RWPE1 (cell line): Measurements from ENCODE around the gene LRP1B.

ENCODE experiments used
- CTCF ChIA-PET: fragments of 350-600 bp; sonication (Branson Sonifier 250); formaldehyde crosslinking; extraction: SDS; loops from one replicate; lab custom pipeline; 2021; lab: Yijun Ruan, JAX
- POLR2A ChIA-PET: fragments of 400-600 bp; formaldehyde crosslinking; extraction: SDS; loops from one replicate; lab custom pipeline; 2020; ENCODE audit warnings: antibody characterized with exemption; ENCODE audit not compliant: low non-redundant PET; lab: Yijun Ruan, JAX
- DNase-seq: peaks from one replicate; pipeline ENCODE4 v3.0.0; 2012; ENCODE audit warnings: low spot score
- H3K27ac ChIP-seq: fragments of 450-650 bp; 2 replicates; pipeline ENCODE4 v1.5.1; 2017
- TF ChIP-seq, protein P1 (sequence below): fragments of 450-650 bp; conservative IDR thresholded peaks from 2 replicates; pipeline ENCODE4 v1.5.1; 2017; ENCODE audit warnings: low read depth, mild to moderate bottlenecking

Gene LRP1B

DNA sequence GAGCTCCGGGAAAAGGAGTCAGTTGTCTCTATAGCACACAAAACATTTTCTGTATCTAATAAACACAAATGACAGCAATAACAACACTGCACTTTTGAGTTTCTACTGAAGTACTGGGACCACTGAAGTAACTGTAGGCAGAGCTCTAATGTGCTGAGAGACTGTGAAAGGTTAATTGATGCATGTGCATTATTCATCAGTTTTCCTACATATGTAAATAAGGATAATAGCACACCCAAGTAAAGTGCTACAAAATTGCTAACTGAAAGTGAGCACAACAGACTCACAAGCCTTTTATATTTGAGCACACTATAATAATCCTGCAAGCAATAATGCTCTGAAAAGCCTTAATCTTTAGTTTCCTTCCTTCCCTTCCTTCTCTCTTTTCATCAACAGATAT lies 1051.6 kb downstream of the LRP1B start:
- ChIA-PET POLR2A (no interaction called here), CTCF (no interaction called here)
- TF ChIP-seq, protein P1, sequence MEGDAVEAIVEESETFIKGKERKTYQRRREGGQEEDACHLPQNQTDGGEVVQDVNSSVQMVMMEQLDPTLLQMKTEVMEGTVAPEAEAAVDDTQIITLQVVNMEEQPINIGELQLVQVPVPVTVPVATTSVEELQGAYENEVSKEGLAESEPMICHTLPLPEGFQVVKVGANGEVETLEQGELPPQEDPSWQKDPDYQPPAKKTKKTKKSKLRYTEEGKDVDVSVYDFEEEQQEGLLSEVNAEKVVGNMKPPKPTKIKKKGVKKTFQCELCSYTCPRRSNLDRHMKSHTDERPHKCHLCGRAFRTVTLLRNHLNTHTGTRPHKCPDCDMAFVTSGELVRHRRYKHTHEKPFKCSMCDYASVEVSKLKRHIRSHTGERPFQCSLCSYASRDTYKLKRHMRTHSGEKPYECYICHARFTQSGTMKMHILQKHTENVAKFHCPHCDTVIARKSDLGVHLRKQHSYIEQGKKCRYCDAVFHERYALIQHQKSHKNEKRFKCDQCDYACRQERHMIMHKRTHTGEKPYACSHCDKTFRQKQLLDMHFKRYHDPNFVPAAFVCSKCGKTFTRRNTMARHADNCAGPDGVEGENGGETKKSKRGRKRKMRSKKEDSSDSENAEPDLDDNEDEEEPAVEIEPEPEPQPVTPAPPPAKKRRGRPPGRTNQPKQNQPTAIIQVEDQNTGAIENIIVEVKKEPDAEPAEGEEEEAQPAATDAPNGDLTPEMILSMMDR: no peak
- no peak overlapping the region for H3K27ac ChIP-seq
- no peak for DNase-seq

DNA sequence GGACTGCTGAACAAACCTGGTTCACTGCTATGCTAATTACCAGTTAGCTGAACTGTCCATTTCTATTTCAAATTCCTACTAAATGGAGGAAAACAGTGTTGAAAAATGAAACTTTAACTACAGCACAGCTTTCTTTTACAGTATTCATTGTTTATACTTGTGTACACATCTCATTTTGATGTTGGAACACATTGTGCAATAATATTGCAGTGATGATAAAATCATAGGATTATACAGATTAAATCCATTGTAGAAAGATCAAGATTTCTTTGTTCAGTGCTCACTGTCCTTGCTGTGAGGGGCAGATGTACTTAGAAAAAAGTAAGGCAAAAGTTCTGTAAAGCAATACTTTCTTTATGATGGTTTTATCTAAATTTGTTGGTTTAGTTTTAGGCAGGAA lies 1055.1 kb downstream of the LRP1B start:
- ChIA-PET POLR2A (no interaction called here), CTCF (interaction anchor here (0.6 kb wide), 1 partner anchor 674 kb away, joined by 3 read pairs; no protein-coding TSS in a partner anchor)
- no peak overlapping the region for H3K27ac ChIP-seq
- TF ChIP-seq, protein P1: no peak
- no peak for DNase-seq

DNA sequence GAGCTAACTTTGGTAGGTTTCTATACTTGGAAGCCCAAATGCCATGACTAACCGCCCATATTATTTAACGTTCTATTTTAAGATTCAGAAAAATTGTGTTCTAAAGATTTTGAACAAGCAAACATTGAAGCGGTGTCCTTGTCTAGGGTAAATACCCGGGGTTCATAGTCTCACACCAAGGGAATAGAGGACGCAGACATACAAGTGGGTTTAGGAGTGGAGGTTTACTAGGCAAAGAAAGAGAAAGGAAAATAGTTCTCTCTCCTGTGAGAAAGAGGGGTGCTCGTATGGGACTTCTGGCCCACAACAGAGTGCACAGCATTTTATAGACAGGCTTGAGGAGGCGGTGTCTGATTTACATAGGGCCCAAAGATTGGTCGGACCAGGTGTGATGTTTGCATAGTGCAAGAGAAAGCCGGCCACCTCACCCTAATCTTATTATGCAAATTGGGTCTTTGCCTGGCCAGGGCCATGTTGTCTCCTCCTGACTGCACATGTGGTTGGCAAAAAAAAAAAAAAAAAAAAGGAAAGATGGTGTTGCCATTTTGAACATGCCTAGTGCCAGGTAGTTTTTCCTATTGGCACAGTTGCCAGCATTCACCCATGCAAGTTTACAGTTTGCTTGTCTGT lies 1062.6 kb downstream of the LRP1B start:
- TF ChIP-seq, protein P1: no peak
- CTCF ChIA-PET: no interaction called here

DNA sequence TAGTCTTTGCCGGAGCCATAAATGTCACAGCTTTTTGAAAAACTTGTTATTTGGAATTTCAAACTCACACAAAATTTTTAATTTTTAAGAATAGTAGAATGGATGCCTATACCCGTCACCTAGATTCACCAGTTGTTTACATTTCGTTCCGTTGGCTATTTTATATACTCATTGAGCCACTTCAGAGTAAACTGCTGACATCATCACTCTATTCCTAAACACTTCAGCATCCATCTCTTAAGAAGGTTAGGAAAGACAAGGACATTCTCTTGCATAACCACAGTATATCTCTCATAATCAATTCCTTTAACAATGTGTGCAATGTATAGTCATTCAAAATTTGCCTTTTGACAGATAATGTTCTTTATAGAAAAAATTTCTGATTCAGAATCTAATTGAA lies 1065.8 kb downstream of the LRP1B start:
- no peak for DNase-seq
- no peak overlapping the region for H3K27ac ChIP-seq
- ChIA-PET CTCF (no interaction called here), POLR2A (no interaction called here)
- TF ChIP-seq, protein P1: no peak

More for the DNA sequence above, 1062.6 kb downstream of the LRP1B start:
- DNase-seq: no peak
- no peak overlapping the region for H3K27ac ChIP-seq
- POLR2A ChIA-PET: no interaction called here

DNA sequence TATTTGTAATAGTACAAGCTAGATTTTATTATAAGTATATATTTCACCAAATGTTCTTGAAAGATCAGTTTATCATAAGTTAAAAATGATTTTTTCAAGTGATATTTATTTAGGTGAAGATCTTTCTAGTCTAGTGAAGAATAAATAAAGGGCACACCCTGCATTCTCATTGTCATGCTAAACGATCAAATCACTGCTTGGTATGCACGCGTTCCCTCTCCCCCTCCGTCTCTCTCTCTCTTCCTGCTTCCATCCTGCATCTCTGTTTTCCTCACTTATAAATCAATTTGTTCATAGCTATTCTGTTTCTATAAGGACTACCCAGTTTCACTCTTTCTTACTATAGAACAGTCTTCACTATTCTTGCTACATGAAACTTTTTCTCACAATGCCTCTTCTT lies 1067.4 kb downstream of the LRP1B start:
- no peak overlapping the region for H3K27ac ChIP-seq
- POLR2A ChIA-PET: no interaction called here
- TF ChIP-seq, protein P1: no peak
- CTCF ChIA-PET: no interaction called here
- DNase-seq: no peak

DNA sequence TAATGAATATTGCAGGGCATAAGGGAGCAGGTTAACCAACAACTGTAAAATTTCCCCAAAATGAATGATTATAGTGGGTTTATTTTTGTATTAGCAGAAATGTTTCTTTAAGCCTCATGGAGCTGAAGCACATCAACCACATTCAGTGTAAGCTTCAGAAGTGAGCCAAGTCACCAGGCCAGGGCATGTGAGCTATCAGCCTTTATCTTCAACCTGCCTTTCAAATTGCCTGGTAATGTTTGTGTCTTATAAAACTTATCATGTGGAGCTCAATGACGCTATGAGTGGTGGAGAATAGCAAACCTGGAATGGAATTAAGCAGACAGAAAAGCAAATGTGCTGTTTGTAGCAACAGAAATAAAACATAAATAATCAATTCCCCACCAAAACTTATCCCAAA lies 1068.4 kb downstream of the LRP1B start:
- POLR2A ChIA-PET: no interaction called here
- TF ChIP-seq, protein P1: no peak
- no peak for DNase-seq
- H3K27ac ChIP-seq: no peak overlapping the region
- CTCF ChIA-PET: no interaction called here
